Stimulated activated CD8-positive, alpha-beta memory T cell treated with anti-CD3 and anti-CD28 coated beads, Interleukin-15, amount 100 ng/mL, for 24 hours (primary cell): ENCODE measurements around the gene SNAP29.
"Not testable (repeated sequence)": the region's sequence is repeated elsewhere in the genome, so short reads cannot be mapped to it uniquely, and the experiment has no call there.

Experiments
- DNase-seq: peaks from one replicate; pipeline ENCODE4 v3.0.0-alpha.2; 2020; ENCODE audit warnings: low read depth

SNAP29 gene

GRCh38 chr22:20834725-20835124 lies 24.1 kb upstream of the SNAP29 start:
- DNase-seq = no peak

- no peak for DNase-seq
Observed at GRCh38 chr22:20836987-20837823, 21.6 kb upstream of the SNAP29 start.

- DNase-seq = not testable (repeated sequence)
Observed at GRCh38 chr22:20839354-20839753, 19.5 kb upstream of the SNAP29 start.

- no peak for DNase-seq
Observed at GRCh38 chr22:20839837-20840645, 18.8 kb upstream of the SNAP29 start.

- DNase-seq = no peak
Observed at GRCh38 chr22:20840646-20841371, 18.0 kb upstream of the SNAP29 start.

GRCh38 chr22:20843501-20843900 lies 15.3 kb upstream of the SNAP29 start:
- DNase-seq = no peak

- DNase-seq = no peak
Observed at GRCh38 chr22:20844055-20845037, 14.5 kb upstream of the SNAP29 start.

- DNase-seq = no peak
Observed at GRCh38 chr22:20847318-20847822, 11.4 kb upstream of the SNAP29 start.

- no peak for DNase-seq
Observed at GRCh38 chr22:20852076-20852475, 6.7 kb upstream of the SNAP29 start.

- DNase-seq = no peak
Observed at GRCh38 chr22:20852503-20852902, 6.3 kb upstream of the SNAP29 start.

GRCh38 chr22:20853236-20853660 lies 5.6 kb upstream of the SNAP29 start:
- DNase-seq = no peak

GRCh38 chr22:20857247-20857643 lies 1.6 kb upstream of the SNAP29 start:
- DNase-seq = no peak

GRCh38 chr22:20857838-20858614 lies 781 bp upstream of the SNAP29 start:
- peak; percentile 58 for DNase-seq

GRCh38 chr22:20859615-20860014 lies 808 bp downstream of the SNAP29 start:
- DNase-seq = no peak

- no peak for DNase-seq
Observed at GRCh38 chr22:20862540-20862939, 3.7 kb downstream of the SNAP29 start.

- DNase-seq = no peak
Observed at GRCh38 chr22:20863366-20863765, 4.6 kb downstream of the SNAP29 start.

- DNase-seq = no peak
Observed at GRCh38 chr22:20864186-20864908, 5.5 kb downstream of the SNAP29 start.

- DNase-seq = no peak
Observed at GRCh38 chr22:20865331-20865730, 6.5 kb downstream of the SNAP29 start.

- no peak for DNase-seq
Observed at GRCh38 chr22:20865875-20866445, 7.2 kb downstream of the SNAP29 start.
